ENCODE data around the gene SLC4A1AP.
"Not testable (repeated sequence)": the region's sequence is repeated elsewhere in the genome, so short reads cannot be mapped to it uniquely, and the experiment has no call there.

SLC4A1AP gene

GRCh38 chr2:27667446-27667845 lies 3.8 kb downstream of the SLC4A1AP start:
- no peak for DNase-seq (ENCODE audit: extremely low read depth, low read depth)
- no peak overlapping the region for H3K4me3 ChIP-seq (replicated peaks; ENCODE audit: low read depth, low read length)
- TF ChIP-seq, protein P1, sequence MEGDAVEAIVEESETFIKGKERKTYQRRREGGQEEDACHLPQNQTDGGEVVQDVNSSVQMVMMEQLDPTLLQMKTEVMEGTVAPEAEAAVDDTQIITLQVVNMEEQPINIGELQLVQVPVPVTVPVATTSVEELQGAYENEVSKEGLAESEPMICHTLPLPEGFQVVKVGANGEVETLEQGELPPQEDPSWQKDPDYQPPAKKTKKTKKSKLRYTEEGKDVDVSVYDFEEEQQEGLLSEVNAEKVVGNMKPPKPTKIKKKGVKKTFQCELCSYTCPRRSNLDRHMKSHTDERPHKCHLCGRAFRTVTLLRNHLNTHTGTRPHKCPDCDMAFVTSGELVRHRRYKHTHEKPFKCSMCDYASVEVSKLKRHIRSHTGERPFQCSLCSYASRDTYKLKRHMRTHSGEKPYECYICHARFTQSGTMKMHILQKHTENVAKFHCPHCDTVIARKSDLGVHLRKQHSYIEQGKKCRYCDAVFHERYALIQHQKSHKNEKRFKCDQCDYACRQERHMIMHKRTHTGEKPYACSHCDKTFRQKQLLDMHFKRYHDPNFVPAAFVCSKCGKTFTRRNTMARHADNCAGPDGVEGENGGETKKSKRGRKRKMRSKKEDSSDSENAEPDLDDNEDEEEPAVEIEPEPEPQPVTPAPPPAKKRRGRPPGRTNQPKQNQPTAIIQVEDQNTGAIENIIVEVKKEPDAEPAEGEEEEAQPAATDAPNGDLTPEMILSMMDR (IDR thresholded peaks at IDR 0.05; ENCODE audit: low read depth, low read length, missing control alignments): no peak

DNA sequence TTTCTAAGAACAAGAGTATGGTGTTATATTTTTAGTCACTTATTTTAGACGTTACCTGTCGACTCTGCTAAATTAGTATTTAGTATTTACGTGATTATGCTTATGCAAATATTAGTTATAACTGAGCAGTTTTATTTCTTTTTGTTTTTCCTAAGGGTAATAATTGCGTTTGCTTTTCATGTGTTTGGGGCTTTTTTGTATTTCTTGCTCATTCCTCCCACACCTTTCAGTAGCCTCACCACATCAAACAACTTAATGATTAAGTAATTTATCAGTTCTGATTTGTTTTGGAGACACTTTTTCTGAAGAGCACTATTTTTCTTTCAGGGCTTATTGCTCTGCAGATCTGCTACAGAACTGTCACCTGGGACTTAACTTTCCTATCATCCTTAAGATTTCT lies 7.5 kb downstream of the SLC4A1AP start:
- H3K4me3 ChIP-seq (replicated peaks; ENCODE audit: low read depth, low read length): no peak overlapping the region

DNA sequence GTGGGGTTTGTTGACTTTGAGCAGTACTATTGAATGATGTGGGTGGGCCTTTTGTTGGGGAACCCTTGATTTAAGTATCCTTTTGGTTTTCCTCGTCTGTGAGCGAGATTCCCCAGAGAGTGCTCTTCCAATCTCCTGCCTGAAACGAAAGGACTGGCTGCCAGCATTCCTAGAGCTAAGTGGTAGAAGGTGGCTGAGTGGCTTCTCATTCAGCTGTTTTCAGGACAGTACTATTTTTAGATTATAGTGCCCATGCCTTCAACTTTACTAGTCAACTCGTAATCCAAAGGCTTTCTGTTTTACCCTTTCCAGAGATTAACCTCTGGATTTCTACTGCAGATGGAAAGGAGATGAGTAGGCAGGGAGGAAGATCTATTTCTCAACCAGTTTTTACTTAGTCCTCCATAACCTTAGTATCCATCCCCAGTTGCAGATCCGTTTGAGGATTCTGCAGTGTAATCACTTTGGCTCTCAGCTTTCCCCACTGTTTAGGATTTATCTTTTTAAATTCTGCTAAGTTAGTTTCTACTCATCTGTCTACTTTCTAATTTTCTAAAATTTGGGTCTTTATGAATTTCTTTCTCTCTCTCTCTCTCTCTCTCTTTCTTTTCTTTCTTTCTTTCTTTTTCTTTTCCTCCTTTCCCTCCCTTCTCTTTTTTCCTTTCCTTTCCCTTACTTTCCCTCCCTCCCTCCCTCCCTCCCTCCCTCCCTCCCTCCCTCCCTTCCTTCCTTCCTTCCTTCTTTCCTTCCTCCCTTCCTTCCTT lies 9.2 kb downstream of the SLC4A1AP start:
- no peak for DNase-seq (ENCODE audit: extremely low read depth, low read depth)
- TF ChIP-seq, protein P1 (IDR thresholded peaks at IDR 0.05; ENCODE audit: low read depth, low read length, missing control alignments): no peak
- no peak overlapping the region for H3K4me3 ChIP-seq (replicated peaks; ENCODE audit: low read depth, low read length)

More for the DNA sequence above, 7.5 kb downstream of the SLC4A1AP start:
- DNase-seq (ENCODE audit: extremely low read depth, low read depth): no peak
- TF ChIP-seq, protein P1 (IDR thresholded peaks at IDR 0.05; ENCODE audit: low read depth, low read length, missing control alignments): no peak

- no peak overlapping the region for H3K4me3 ChIP-seq (replicated peaks; ENCODE audit: low read depth, low read length)
- no peak for DNase-seq (ENCODE audit: extremely low read depth, low read depth)
- TF ChIP-seq, protein P1 (IDR thresholded peaks at IDR 0.05; ENCODE audit: low read depth, low read length, missing control alignments): no peak
Observed at GRCh38 chr2:27680571-27680970, 16.9 kb downstream of the SLC4A1AP start.

DNA sequence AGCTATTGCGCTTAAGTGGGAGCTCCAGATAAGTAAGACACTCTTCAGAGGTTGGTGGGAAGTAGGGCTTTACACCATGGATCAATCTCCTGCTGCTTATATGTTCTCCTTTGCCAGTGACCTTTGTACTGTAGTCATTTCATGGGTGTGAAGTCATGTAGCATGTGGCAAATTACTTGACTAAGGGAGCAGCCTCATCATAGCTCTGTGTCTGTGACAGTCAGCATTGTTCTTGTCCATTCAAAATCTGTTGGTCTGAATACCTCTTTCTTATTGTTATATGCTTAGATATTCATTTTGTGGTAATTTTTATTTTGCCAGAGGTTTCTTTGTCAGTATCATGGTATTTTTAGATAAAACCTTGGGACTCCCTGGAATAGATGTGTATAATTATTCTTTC lies 18.2 kb downstream of the SLC4A1AP start:
- TF ChIP-seq, protein P1 (IDR thresholded peaks at IDR 0.05; ENCODE audit: low read depth, low read length, missing control alignments): no peak
- no peak for DNase-seq (ENCODE audit: extremely low read depth, low read depth)
- H3K4me3 ChIP-seq (replicated peaks; ENCODE audit: low read depth, low read length): no peak overlapping the region

- DNase-seq (ENCODE audit: extremely low read depth, low read depth): peak; percentile 59
- H3K4me3 ChIP-seq (replicated peaks; ENCODE audit: low read depth, low read length): not testable (repeated sequence)
Observed at GRCh38 chr2:27682334-27682771, 18.7 kb downstream of the SLC4A1AP start.

- H3K4me3 ChIP-seq (replicated peaks; ENCODE audit: low read depth, low read length): no peak overlapping the region
- DNase-seq (ENCODE audit: extremely low read depth, low read depth): peak; percentile 94
- TF ChIP-seq, protein P1 (IDR thresholded peaks at IDR 0.05; ENCODE audit: low read depth, low read length, missing control alignments): peak; percentile 93
Observed at GRCh38 chr2:27683390-27684071, 19.8 kb downstream of the SLC4A1AP start.

GRCh38 chr2:27685006-27685405 lies 21.3 kb downstream of the SLC4A1AP start:
- DNase-seq (ENCODE audit: extremely low read depth, low read depth); H3K4me3 ChIP-seq (replicated peaks; ENCODE audit: low read depth, low read length): not testable (repeated sequence)

Data from HFF-Myc (cell line).